Loucy (cell line): ENCODE data around the gene CRB2.

Experiments used
- CTCF ChIP-seq: fragments of 200-600 bp; sonication (generic); conservative IDR thresholded peaks from 2 replicates; pipeline ENCODE4 v1.5.1; 2014; ENCODE audit warnings: mild to moderate bottlenecking, antibody characterized with exemption, low read length
- EZH2phosphoT487 ChIP-seq: fragments of 200-600 bp; IDR thresholded peaks from 2 replicates; pipeline ENCODE4 v1.6.1; 2018; ENCODE audit warnings: antibody characterized with exemption, mild to moderate bottlenecking, moderate library complexity, borderline replicate concordance

- TF ChIP-seq CTCF: no peak
- TF ChIP-seq EZH2phosphoT487: no peak
These were observed 42.0 kb downstream of the CRB2 start for GRCh38 chr9:123397975-123398374.
